ENCODE measurements around the gene STK10.

STK10 gene

DNA sequence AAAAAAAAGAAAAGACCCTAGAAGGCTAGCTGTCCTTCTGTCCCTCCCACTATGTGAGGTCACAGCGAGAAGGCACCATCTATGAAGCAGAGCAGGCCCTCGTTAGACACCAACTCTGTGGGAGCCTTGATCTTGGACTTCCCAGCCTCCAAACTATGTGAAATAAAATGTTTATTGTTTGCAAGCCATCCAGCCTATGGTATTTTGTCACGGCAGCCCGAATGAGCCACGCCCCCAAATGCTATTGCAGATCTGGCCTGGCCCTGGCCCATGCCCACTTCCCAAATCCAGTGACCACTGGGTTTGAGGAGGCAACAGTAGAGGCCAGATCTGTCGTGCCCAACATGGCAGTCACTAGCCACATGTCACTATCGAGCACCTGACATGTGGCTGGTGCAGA is 10.8 kb downstream of the STK10 start:
- TF ChIP-seq RARB (CRISPR knock-in tag; IDR thresholded peaks at IDR 0.05) (no peak), ZFP3 (CRISPR knock-in tag; IDR thresholded peaks at IDR 0.05) (no peak), ZFP30 (CRISPR knock-in tag; IDR thresholded peaks at IDR 0.05) (no peak), GLIS3 (CRISPR knock-in tag; IDR thresholded peaks at IDR 0.05) (no peak), CSDC2 (CRISPR knock-in tag; IDR thresholded peaks at IDR 0.05) (no peak), ZNF565 (CRISPR knock-in tag; conservative IDR thresholded peaks at IDR 0.05; ENCODE audit: low read depth) (no peak), ZNF8 (CRISPR knock-in tag; IDR thresholded peaks at IDR 0.05) (no peak), SNAI2 (CRISPR knock-in tag; IDR thresholded peaks at IDR 0.05) (no peak)
- TF ChIP-seq, protein P1, sequence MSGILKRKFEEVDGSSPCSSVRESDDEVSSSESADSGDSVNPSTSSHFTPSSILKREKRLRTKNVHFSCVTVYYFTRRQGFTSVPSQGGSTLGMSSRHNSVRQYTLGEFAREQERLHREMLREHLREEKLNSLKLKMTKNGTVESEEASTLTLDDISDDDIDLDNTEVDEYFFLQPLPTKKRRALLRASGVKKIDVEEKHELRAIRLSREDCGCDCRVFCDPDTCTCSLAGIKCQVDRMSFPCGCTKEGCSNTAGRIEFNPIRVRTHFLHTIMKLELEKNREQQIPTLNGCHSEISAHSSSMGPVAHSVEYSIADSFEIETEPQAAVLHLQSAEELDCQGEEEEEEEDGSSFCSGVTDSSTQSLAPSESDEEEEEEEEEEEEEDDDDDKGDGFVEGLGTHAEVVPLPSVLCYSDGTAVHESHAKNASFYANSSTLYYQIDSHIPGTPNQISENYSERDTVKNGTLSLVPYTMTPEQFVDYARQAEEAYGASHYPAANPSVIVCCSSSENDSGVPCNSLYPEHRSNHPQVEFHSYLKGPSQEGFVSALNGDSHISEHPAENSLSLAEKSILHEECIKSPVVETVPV (CRISPR knock-in tag; IDR thresholded peaks at IDR 0.05), result no peak
- TF ChIP-seq, protein P2, sequence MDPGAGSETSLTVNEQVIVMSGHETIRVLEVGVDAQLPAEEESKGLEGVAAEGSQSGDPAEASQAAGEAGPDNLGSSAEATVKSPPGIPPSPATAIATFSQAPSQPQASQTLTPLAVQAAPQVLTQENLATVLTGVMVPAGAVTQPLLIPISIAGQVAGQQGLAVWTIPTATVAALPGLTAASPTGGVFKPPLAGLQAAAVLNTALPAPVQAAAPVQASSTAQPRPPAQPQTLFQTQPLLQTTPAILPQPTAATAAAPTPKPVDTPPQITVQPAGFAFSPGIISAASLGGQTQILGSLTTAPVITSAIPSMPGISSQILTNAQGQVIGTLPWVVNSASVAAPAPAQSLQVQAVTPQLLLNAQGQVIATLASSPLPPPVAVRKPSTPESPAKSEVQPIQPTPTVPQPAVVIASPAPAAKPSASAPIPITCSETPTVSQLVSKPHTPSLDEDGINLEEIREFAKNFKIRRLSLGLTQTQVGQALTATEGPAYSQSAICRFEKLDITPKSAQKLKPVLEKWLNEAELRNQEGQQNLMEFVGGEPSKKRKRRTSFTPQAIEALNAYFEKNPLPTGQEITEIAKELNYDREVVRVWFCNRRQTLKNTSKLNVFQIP (CRISPR knock-in tag; IDR thresholded peaks at IDR 0.05; ENCODE audit: borderline replicate concordance, low read depth), result no peak
- no peak for ATAC-seq

DNA sequence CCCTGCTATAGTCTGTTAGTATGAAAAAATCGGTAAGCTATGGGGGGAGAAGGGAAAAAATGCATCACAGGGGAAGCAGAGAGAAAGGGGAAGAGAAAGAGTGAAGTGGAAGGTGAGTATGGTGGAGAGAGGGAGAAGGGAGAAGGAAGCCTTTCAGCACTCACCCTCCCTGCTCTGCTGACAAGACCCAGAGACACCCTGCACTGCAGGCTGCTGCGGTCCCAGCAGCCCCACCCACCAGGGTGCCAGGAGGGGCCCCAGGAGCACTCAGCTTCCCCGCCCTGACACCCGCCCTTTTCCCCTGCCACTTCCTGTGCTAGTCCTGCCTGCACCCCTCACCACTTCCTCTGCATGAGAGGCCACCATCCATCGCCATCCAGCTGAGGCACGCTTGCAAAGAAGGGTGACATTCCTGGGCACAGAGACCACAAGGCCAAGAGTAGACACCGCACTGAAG is 12.7 kb downstream of the STK10 start:
- TF ChIP-seq BACH2 (CRISPR knock-in tag; IDR thresholded peaks at IDR 0.05; ENCODE audit: borderline replicate concordance) (no peak), GLIS3 (CRISPR knock-in tag; IDR thresholded peaks at IDR 0.05) (no peak), TCF4 (CRISPR knock-in tag; IDR thresholded peaks at IDR 0.05; ENCODE audit: borderline replicate concordance) (no peak), SNAI2 (CRISPR knock-in tag; IDR thresholded peaks at IDR 0.05) (no peak), ZFP30 (CRISPR knock-in tag; IDR thresholded peaks at IDR 0.05) (no peak), ESRRG (CRISPR knock-in tag; IDR thresholded peaks at IDR 0.05) (no peak), RARB (CRISPR knock-in tag; IDR thresholded peaks at IDR 0.05) (no peak), ZNF8 (CRISPR knock-in tag; IDR thresholded peaks at IDR 0.05) (no peak), ZC3H10 (CRISPR knock-in tag; IDR thresholded peaks at IDR 0.05) (no peak), ARNTL (CRISPR knock-in tag; IDR thresholded peaks at IDR 0.05; ENCODE audit: borderline replicate concordance, low read depth) (no peak), ISL1 (CRISPR knock-in tag; IDR thresholded peaks at IDR 0.05) (no peak), TOX (CRISPR knock-in tag; IDR thresholded peaks at IDR 0.05; ENCODE audit: borderline replicate concordance) (no peak), ZNF70 (CRISPR knock-in tag; IDR thresholded peaks at IDR 0.05) (no peak), ZFP3 (CRISPR knock-in tag; IDR thresholded peaks at IDR 0.05) (no peak)
- TF ChIP-seq, protein P3, sequence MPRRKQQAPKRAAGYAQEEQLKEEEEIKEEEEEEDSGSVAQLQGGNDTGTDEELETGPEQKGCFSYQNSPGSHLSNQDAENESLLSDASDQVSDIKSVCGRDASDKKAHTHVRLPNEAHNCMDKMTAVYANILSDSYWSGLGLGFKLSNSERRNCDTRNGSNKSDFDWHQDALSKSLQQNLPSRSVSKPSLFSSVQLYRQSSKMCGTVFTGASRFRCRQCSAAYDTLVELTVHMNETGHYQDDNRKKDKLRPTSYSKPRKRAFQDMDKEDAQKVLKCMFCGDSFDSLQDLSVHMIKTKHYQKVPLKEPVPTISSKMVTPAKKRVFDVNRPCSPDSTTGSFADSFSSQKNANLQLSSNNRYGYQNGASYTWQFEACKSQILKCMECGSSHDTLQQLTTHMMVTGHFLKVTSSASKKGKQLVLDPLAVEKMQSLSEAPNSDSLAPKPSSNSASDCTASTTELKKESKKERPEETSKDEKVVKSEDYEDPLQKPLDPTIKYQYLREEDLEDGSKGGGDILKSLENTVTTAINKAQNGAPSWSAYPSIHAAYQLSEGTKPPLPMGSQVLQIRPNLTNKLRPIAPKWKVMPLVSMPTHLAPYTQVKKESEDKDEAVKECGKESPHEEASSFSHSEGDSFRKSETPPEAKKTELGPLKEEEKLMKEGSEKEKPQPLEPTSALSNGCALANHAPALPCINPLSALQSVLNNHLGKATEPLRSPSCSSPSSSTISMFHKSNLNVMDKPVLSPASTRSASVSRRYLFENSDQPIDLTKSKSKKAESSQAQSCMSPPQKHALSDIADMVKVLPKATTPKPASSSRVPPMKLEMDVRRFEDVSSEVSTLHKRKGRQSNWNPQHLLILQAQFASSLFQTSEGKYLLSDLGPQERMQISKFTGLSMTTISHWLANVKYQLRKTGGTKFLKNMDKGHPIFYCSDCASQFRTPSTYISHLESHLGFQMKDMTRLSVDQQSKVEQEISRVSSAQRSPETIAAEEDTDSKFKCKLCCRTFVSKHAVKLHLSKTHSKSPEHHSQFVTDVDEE (CRISPR knock-in tag; IDR thresholded peaks at IDR 0.05), result no peak
- TF ChIP-seq, protein P4, sequence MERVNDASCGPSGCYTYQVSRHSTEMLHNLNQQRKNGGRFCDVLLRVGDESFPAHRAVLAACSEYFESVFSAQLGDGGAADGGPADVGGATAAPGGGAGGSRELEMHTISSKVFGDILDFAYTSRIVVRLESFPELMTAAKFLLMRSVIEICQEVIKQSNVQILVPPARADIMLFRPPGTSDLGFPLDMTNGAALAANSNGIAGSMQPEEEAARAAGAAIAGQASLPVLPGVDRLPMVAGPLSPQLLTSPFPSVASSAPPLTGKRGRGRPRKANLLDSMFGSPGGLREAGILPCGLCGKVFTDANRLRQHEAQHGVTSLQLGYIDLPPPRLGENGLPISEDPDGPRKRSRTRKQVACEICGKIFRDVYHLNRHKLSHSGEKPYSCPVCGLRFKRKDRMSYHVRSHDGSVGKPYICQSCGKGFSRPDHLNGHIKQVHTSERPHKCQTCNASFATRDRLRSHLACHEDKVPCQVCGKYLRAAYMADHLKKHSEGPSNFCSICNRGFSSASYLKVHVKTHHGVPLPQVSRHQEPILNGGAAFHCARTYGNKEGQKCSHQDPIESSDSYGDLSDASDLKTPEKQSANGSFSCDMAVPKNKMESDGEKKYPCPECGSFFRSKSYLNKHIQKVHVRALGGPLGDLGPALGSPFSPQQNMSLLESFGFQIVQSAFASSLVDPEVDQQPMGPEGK (CRISPR knock-in tag; IDR thresholded peaks at IDR 0.05; ENCODE audit: borderline replicate concordance), result no peak
- TF ChIP-seq, protein P5, sequence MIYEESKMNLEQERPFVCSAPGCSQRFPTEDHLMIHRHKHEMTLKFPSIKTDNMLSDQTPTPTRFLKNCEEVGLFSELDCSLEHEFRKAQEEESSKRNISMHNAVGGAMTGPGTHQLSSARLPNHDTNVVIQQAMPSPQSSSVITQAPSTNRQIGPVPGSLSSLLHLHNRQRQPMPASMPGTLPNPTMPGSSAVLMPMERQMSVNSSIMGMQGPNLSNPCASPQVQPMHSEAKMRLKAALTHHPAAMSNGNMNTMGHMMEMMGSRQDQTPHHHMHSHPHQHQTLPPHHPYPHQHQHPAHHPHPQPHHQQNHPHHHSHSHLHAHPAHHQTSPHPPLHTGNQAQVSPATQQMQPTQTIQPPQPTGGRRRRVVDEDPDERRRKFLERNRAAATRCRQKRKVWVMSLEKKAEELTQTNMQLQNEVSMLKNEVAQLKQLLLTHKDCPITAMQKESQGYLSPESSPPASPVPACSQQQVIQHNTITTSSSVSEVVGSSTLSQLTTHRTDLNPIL (CRISPR knock-in tag; IDR thresholded peaks at IDR 0.05; ENCODE audit: low read depth), result no peak
- TF ChIP-seq, protein P1 (CRISPR knock-in tag; IDR thresholded peaks at IDR 0.05), result no peak
- ATAC-seq, result no peak
